NCI-H1105 treated with DMSO at 0.1 percent for 48 hours (cell line): Measurements from ENCODE around the gene TIFAB.

Source experiments
- DNase-seq: peaks from one replicate; lab custom pipeline; 2025; lab: John Stamatoyannopoulos, UW

TIFAB gene

DNA sequence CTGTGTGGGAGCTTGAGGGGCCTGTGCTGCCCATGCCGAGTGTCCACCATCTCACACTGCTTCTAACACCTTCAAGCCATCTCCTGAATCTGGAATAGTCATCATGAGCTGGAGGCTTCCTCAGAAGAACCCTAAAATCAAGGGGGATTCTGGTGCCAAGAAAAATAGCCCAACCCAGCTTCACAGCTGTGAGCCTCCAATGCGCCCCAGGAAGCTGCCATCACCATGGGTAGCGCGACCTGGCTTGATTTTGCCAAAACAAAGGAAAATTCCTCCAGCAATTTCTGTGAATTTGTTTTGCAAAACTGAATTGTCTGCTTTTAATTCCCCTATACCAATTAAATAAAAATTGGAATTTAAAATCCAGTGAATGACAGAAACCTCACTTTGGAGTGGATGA lies 6.2 kb upstream of the TIFAB start:
- DNase-seq: no peak

DNA sequence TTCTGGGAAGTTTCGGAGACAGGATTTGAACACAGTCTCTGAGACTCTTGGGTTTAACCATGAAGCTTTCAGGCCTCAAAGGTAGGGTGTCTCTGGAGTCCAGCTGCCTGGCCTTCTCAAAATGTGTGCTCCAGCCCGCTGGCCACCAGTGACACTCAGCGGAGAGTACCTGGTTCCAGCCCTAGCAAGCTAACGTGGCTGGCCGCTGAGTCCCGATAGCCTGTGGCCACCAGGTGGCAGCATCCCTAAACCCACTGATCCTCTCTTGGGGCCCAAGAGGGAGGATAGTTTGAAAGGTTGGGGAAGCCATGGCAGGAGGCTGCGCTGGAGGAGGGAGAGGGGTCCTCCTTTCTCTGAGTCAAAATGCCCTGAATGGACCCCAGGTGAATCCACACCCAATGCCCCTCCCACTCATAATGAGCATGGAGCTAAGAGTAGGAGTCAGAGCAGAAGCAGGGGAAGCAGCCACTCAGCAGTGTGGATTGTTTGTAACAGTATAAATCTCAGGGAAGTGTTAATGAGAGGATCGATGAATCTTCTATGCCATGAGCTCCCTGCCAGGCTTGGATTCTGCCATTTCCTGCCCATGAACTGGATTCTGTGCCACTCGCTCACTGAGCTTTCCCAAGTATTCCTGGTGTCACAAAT lies 5.4 kb upstream of the TIFAB start:
- peak; percentile 28 for DNase-seq

DNA sequence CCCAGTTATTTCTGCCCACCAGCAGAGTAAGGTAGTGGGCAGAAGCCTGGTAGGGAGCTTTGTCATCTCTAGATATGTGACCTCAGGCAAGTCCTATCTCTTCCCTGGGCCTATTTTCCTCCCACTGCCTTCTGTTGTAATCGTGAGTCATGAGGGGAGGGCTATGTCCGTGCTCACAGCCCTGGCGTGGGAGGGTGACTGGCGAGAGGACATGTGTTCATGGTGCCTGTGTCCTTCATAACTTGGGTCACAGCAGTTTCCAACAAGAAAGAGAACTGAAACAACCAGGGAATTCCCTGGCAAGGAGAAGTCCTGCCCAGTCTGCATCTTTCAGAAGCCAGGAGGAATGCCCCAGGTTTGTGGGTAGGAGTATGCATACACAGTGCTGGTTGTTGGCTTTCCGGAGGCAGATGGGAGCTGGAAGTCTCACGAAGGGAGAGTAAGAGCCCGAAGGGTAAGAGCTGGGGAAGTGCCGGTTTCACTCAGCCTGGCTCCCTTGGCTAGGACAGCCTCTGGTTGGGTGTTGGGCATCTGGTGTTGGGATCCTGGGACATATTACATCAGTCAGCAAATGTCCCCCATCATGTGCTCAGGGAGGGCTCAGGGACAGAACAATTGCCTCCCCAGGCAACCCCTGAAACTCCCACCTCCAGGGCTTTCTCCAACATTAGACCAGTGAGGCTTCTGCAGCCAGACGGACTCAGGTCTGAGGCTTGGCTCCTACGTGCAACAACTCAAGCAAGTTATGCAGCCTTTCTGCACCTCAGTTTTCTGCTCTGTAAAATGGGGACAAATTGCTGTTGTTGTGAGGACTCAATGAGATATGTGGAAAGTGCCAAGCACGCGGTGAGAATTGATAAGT lies 4.3 kb upstream of the TIFAB start:
- DNase-seq: no peak

DNA sequence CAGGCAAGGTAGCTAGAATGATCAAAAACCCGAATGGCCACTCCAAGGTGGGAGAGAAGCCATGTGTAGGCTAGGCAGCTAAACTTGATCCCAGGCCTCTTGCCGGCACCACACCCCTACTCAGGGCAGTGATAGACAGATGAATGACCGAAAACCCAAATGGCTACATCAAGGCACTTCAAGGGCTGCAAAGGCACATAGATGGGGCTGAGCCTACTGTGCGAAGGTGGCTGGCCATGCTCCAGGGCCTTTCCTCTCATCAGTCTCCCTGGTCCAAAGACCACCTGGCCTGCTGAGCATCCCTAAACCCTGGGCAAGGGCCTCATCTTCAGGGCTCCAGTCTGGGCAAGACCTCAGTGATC lies 3.7 kb upstream of the TIFAB start:
- DNase-seq: no peak

DNA sequence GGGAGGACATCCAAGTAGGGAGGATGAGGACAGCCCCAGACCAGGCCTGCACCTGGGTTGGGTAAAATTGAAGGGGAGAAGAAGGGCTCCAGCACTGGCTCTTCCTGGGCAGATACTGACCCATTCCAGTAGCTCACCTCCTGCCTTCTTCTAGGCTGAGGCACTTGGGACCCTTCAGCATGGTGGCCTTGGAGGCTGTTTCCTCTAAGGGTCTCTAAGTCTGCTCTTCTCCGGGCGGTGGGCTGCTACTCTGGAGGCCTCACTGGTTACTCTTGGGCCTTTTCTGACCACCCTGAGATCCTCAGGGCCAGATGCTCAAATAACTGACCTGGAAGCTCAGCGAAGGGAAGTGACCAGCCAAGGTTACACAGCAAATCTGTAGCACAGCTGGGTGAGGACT lies 2.8 kb upstream of the TIFAB start:
- DNase-seq: no peak

DNA sequence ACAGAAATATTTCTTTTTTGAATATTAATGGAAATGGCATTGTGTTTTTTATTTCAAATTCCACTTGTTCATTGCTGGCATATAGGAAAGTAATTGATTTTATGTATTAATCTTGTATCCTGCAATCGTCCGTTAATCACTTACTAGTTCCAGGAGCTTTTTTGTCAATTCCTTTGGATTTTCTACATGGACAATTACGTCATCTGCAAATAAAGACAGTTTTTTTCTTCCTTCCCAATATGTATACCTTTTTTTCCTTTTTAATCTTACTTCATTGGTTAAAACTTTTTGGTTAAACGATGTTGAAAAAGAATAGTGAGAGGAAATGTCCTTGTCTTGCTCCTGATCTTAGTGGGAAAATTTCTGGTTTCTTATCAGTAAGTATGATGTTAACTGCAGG lies 1.5 kb upstream of the TIFAB start:
- no peak for DNase-seq

DNA sequence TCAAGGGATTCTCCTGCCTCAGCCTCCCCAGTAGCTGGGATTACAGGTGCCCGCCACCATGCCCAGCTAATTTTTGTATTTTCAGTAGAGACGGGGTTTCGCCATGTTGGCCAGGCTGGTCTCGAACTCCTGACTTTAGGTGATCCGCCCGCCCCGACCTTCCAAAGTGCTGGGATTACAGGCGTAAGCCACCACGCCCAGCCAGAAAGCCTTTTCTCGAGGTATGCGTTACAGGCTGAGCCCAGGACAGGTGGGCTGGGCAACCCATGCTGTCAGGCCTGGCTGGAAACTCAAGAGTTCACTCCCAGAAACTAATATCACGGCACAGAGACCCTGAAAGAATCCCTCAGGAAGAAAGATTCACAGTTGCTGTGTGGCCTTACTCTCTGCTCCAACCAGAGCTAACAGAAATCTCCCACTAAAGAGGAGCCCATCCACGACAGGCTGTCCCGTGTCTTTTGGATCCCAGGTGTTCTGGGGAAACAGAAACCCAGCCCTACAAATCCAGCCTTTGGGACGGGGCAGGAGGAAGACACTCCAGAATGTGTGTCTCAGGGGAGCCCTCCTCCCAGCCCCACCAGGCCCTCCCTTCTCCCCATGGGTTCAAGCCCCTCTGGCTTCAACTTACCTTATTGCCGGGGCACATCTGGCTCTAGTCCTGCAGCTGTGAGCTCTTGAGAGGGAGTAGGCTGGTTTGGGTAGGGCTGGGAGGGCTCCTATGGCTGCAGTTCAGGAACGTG lies 400 bp downstream of the TIFAB start:
- no peak for DNase-seq

DNA sequence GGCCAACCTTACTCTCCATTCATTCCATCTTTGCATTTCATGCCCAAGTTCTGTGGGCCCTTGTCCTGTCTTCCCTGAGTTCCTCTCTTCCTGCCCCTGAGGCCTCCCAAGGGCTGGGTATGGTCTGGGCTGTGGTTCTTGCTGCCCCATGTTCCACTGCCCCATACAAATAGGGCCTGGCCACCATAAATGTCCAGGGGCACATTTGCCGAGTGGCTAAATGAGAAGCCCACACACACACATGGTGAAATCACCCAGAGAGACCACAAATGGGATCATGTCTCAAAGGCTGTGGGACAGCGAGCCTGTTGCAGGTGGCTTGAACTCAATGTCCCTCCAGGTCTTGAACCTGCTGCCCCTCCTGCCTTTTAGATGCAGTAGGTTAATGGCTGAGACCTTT lies 1.2 kb downstream of the TIFAB start:
- no peak for DNase-seq

DNA sequence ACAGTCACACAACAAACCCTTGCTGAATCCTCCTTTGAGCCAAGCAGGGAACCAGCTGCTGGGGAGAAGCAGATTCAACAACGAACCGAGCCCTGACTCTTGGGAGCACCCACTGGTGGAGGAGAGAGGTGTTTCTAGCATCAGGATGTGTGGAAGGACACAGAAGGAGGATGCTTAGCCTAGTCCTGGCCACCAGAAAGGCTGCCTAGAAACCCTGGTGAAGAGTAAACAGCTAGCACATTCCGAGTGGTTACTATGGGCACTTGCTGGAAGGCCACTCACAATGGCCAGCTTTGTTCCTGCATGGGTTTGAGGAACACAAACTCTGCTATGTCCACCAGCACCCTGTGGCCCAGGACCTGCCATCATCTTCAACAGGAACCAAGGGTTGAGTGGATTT lies 1.8 kb downstream of the TIFAB start:
- DNase-seq: no peak

DNA sequence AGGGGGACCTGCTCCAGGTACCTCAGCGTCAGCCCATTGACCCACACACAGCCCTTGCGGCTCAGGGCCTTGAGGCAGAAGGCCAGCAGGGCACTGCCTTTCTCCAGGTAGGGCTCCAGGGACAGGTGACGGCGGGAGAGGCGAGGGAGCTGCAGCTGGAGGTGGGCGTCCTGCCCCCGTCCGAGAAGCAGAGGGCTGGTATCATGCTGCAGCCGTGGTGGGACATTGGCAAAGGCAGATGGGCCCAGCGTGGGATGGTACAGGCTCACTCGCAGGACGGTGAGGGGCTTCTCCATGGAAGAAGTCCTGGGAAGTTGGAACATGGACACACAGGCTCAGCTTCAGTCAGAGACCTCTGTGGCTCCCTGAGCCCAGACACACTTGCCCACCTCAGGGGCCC lies 2.5 kb downstream of the TIFAB start:
- DNase-seq: no peak

DNA sequence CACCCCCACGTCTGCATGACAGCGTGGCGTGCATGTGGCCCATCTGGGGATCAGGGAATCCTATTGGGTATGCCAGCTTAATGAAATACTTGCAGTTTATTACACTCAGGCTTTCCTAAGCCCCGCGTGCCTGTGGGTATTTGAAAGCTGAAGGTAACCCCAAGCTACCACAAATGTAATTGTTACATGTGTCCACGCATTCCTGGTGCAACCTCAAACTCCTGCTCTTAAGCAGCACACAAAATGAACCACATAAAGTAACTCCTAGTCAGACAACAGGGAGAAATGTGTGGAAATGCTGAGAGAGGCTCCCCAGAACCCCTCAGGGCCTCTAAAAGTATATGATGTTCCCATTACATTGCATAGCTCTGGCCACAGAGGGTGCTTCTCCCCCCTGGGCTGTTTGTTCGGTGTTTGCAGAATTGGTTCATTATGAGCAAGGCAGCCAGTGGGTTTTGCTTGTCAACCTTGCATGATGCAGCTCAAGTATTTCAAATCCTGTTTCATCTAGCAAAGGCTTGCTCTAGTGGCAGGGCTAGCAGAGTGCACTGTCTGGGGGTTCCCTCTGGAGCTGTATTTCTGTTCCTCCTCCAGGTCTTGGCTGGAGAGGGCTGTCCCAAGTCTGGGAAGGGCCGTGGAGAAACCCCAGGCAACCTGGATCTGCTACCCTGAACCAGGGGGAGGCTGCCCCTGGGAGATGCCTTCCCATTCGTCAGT lies 3.2 kb downstream of the TIFAB start:
- DNase-seq: no peak

DNA sequence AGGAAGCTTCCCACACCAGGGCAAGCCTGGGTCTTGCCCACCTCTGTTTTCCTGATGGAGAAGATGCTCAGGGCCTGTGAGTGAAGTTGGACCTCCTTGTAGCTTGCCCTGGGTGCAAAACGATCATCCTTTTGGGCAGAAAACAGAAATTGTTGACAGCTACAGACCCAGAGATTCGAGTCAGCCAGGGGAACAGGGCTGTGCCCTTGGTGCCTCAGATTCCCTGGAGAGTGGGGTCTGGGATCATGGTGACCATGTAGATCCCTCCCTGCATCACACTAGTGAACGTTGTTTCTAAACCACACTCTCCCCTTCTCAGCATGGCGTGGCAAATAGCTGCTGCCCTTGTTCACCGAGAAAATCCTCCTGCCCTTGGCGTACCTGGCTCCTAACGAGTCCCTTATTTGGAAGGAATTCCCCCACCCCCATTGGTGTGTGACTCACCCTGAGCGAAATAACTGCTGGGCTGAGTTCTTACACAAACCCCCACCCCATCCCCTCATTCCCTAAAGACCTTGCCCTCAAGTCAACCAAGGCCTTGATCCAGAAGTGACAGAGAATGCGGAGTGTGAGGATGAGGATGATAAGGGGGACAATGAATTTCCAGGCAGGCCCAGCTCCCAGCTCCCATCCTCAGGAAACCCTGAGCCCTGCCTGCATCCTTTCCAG lies 3.9 kb downstream of the TIFAB start:
- no peak for DNase-seq

DNA sequence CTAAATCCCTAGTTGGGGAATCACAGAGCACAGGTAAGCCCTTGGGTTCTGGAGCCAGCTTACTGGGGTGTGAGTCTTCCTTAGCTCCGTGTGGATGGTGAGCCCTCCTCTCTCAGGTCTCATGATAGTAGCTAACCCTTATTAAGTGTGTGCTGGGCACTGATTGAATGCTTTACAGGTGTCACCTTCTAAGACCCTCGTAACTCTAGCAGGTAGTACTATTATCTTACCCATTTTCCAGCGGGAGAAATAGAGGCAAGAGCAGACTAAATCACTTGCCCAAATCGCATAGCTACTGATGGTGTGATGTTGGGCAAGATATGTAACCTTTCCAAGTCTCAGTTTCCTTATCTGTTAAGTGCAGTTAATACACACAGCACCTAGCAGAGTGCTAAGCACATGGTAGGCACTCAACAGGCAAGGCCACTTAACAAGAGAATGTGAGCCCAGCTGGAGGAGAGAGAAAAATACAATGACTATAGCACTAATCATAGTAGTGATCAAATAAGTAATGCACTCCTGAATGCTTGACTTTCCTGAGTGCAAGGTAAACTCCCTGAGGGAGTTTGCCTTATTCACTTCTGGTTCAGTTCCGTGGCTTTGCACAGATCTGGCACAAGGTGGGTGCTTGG lies 4.7 kb downstream of the TIFAB start, which contains the start of gene DCANP1:
TSS of gene DCANP1 (minus strand) at position 51 of the 632 bp plus-strand sequence. CDS start 240 bp downstream, outside the sequence.
- no peak for DNase-seq

DNA sequence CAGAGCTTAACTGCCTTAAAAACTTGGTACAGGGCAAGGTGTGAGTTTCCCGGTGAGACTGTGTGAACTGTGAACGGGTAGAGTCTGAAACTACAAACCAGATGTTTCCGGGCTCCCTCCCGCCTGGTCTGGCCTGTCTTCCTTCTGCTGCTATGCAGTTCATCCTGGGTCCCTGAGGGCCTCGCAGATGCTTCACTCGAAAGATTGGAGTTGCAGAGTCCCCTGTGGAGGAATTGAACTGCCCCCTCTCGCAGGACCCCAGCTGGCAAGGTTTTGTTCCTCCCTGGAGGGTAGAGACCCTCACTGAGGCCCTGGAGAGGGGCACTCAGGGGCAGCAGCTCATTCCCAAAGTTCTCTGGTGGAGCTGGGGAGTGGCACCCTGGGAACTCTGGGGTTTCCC lies 5.5 kb downstream of the TIFAB start:
- DNase-seq: no peak

DNA sequence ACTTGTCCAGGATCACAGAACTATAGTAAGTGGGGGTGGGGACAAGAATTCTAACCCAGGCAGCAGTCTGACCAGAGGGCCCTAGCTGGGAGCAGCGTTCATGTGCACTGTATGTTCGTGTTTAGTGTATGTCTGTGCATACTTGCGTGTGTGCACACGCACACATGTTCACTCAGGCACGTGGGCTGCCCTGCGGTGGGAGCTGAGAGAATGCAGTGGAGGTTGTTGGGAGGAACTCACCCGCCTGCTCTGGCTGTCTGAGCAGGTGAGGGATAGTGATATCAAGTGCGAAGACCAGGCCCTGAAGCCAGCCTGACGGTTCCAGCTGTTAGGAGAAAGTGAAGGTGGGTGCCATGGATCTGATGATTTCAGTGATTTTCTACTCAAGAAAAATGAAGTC lies 5.9 kb downstream of the TIFAB start:
- DNase-seq: no peak

DNA sequence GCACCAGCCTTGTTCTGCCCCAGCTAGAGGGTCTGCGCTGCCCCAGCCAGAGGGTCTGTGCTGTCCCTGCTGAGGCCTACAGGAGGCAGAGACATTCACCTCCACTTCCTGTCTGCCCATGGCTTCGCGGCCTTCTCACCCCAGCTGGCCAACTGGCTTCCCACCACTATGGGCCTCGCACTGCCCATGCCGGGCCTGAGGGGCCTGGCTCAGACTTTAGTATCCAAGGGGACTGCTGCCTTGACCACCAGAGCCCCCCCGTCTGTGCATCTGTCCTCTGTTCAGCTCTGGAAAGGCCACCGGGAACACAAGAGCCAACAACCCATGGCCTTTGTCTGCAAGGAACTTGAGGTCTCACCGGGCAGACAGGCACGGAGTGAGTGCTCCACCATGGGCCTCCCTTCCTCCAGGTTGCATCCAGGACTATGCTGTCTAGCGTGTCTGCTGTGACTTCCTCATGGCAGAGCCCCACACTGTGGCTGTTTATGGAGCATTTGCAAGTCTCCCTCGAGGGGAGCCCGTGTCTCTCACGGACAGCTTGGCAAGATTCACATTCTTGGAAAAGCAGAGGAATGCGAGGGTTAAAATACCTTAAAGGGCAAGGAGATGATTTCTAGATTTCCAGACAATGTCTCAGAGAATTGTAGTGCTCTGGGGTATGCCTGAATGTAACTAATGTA lies 6.7 kb downstream of the TIFAB start:
- no peak for DNase-seq

DNA sequence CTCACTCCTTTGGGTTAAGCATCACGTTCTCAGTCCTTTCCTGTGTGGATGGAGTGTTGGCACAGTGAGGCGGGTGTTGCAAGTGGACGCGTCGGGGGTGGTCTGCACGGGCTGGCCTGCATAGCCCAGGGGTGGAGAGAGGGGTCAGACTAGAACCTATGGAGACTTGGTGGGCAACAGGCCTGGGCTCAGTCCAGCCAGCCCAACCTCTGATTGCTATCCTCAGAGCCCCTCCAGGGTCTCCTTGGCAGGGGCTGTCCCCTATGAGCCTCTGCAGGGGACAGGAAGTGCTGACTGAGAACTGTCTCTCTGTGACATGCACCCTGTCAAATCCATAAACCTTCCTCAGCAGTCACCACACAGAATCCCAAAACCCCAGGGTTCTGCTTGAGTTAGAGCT lies 7.3 kb downstream of the TIFAB start:
- no peak for DNase-seq

DNA sequence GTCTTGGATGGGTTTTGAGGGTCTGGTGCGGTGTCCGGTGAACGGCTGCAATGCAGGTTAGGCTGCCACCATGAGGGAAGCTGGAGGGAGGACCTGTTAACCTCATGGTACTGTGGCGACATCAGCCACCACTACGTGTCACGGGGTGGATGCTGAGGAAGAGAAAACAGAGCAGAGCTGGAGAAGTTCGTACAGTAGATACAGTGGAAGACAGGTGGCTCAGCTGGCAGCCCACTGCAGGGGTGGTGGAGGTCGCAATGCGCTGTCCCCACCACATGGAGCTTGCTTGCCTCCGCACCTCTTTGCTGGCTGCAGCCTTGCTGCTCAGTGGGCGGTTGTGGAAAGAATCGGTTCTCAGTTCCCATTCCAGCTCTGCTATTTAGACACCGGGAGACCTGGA lies 7.8 kb downstream of the TIFAB start:
- no peak for DNase-seq

DNA sequence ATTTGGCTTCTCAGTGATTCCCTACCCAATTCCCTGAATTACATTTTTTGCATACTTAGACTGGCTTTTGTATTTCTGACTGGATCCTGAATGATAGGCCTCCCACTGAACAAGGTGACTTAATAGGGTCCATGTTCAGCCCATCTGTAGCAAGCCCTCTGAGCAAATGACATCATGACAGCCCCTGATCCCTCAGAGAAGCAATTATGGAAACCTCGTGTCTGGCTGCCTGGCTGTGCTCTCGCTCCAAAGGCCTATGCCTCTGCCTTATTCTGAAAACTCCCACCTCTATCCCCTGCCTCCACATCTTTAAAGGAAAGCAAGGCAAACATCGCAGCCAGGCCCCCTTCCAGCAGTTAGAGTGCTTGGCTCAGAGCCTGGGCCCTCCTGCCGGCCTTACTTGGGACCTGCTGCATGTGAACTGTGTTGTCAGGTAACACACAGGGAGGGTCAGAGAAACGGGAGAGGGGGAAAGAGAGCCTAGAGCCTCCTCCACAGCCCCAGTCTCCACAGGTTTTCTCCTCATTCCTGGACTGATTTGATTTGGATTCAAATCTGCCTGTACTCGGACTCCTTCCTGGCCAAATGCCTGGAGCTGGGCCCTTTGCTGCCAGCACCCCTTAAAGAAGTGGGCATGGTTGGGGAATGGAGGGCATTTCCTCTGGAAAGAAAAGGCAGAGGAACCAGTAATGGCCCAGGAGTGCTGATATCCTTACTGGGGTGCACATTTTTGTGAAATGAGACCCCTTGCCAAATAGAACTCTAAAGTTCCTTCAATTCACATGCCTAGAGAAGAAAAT lies 8.8 kb downstream of the TIFAB start:
- no peak for DNase-seq
